CD4-positive, alpha-beta T cell treated with Interleukin-4 for 4 hours (primary cell): ENCODE results near the gene EPB41L2.
"Not testable (repeated sequence)": the region's sequence is repeated elsewhere in the genome, so short reads cannot be mapped to it uniquely, and the experiment has no call there.

Experiments
- DNase-seq: peaks from one replicate; pipeline ENCODE4 v3.0.0-alpha.2; 2020

EPB41L2 gene

DNA sequence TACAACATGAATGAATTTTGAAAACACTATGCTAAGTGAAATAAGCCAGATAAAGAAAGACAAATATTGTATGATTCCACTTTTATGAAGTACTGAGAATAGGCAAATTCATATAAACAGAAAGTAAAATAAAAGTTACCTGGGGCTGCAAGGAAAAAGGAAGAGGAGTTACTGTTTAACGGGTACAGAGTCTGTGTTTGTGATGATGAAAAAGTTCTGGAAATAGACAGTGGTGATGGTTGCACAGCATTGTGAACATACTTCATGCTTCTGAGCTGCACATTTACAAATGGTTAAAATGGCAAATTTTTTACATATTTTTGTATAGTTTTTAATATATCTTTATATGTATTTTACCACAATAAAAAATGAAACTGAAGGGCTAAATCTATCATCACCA is 29.4 kb downstream of the EPB41L2 start:
- no peak for DNase-seq

DNA sequence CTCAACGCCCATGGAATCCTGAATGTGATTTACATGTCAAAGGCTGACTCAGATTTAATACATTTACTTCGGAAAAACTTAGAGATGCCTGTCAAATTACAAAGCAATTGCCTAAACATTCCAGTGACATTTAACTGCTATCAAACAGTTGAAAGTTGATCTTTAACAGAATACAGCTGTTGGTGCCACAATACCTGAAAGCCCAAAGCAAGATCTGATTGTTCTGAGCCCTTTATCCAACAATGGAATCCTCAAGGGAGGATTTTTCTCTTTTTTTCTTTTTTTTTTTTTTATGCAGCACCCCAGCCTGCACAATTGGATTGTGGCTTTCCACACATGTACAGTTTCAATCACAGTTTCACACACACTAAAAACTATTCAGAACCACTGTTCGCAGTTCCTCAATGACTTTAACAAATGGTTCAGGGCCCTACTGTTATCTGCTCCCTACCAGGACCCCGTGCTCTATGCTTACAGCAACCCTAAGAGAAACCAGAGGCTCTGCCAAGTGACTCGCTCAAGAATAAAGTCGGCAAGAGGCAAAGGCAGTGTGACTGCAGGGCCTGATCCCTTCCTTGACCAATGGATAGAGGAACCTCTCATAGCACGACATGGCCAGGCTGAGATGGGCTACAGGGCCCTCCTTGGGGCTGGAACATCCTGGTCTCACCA is 33.3 kb downstream of the EPB41L2 start:
- DNase-seq = no peak

DNA sequence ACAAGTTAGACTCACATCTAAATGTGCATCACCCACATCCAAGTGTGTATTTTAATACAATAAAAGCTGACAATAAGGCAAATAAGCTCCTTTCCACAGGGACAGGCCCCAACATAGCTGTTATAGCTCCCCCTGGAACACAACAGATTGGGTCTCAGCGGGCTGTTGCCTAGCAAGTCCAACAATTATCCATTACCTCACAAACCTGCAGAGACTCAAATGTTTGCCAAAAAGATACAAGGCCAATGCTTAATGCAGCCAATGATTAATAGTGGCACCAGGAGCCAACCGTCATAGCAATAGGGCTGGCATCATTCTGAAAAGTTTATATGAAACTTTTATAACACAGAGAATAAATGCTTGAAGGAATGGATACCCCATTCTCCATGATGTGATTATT is 35.7 kb downstream of the EPB41L2 start:
- no peak for DNase-seq

DNA sequence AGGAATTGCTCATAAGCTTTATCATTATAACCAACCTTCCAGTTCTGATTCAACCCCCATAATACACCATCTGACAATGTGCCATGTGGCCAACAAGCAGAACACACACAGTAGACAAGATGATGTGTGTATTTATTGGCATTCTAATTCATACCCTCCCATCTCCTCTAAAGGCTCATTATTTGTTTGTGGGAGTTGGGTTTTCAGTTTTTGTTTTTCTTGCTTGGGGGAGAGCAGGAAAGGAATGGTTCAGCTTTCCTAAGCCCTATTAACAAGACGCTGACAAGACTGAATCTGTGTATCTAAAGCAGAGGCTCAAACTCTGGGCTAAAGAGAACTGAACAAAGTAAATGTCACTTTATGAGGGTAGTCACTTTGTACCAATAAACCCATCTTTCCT is 36.8 kb downstream of the EPB41L2 start:
- no peak for DNase-seq

GRCh38 chr6:131024565-131024964 is 38.5 kb downstream of the EPB41L2 start:
- DNase-seq = no peak

DNA sequence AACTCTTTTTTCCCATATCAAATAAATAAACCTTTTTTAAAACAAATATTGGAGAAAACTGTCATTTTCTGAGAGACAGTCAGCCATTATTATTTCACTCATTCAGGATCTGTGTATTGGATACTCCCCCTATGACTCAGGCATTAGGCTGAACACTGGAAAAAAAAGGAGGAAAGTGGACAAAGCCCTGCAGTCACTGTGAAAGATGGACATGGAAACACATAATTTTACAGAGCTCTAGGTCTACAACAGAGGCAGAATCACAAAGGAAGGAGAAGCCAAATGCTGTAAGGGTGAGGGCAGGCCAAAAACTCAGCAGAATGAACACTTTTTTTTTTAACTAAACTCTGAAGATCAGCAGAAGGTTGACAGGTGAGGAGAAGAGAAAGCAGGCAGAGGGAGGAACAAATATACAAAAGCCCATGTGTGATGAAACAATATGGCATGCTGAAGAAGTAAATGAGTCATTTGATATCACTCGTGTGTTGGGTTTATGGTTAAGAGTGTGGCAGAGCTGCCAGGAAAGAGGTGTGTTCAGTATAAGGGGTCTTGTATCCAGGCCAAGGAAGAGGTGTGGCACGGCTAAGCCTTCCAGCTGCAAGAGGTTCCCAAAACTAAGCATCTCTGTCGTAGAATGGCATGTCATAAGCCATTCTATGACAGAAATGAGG is 39.1 kb downstream of the EPB41L2 start:
- DNase-seq = no peak

DNA sequence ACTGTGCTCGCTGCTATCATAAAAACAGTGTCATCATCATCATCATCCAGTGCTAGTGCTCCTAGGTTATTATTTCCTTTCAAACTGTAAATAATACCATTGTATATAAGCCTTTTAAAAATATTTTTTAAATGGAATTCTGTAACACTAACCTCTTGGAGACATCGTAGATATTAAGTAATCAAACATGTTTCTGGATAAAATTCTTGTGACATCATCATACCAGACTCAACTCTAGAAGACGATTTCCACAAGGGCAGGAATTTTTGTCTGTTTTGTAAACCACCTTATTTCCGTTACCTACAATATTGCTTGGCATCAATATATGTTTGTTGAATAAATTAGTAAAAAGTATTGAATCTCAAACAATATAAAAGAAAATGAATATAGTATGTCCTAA is 40.4 kb downstream of the EPB41L2 start:
- no peak for DNase-seq

GRCh38 chr6:131017962-131018361 is 45.1 kb downstream of the EPB41L2 start:
- DNase-seq = no peak

GRCh38 chr6:131015630-131016263 is 47.3 kb downstream of the EPB41L2 start:
- DNase-seq = no peak

GRCh38 chr6:131015025-131015591 is 47.9 kb downstream of the EPB41L2 start:
- DNase-seq = no peak

GRCh38 chr6:131014080-131014776 is 48.8 kb downstream of the EPB41L2 start:
- no peak for DNase-seq

- DNase-seq = no peak
Observed at GRCh38 chr6:131013495-131013894, 49.5 kb downstream of the EPB41L2 start.

DNA sequence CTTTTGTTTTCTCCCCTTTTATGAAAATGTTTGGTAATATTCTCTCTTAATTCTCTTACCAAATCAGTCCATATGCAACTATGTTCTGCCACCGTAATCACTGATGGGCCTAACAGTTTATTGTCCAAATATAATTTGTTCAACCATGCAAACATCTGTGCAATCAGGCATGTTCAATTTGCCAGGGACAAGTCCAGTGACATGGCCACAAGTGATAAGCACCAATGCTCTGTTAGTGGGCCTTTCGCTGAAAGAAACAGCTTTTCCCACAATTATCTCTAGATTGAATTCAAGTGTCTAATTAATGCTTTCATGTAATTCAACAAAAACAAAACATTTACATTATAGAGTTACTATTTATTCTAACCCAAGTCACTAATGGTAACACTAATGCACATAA is 53.3 kb downstream of the EPB41L2 start:
- DNase-seq = no peak

- not testable (repeated sequence) for DNase-seq
Observed at GRCh38 chr6:131008965-131009364, 54.1 kb downstream of the EPB41L2 start.

- DNase-seq = not testable (repeated sequence)
Observed at GRCh38 chr6:131007964-131008363, 55.1 kb downstream of the EPB41L2 start.

- DNase-seq = no peak
Observed at GRCh38 chr6:131007286-131007685, 55.8 kb downstream of the EPB41L2 start.

DNA sequence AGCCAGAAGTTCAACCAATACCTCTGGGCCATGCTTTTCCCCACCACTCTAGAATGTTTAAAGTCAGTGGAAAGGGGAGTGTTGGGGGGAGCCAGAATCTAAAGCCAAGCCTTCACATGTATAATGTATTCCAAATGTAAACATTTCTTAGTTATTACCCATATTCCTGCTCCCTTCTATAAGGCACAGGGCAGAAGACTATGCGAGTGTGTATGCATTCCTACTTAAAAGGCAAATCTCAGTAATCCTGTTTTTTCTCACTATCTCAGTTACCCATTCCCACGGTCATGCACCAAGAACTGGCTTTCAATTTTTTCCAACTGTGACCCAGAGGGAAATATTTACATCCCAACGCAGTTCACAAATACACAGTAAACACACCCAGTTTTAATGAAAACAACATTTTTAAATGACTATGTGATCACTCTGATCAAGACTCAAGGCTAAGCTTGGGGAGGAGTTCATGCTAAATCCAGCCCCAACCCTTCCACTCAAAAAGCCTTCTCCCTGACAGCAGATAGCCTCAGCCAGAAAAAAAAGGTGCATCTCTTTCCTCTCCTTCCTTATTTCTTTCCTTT is 57.5 kb downstream of the EPB41L2 start:
- no peak for DNase-seq

DNA sequence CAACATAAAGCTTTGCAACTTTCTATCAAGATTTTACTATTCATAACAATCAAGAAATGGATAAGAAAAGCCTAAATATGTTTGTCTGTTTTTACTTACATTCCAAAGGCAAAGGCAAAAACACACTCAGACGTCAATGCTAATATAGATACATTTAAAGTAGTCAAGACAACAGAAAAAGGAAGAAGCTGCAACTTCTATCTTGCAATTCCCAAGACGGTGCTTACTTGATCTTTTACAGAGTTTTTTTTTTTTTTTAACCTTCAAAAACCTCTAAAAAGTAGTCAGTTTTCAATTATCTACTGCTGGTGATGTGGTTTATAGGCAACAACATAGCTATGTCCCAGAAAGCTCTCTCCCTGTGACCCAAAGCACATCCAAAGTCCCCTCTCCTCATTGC is 58.1 kb downstream of the EPB41L2 start:
- DNase-seq = no peak

DNA sequence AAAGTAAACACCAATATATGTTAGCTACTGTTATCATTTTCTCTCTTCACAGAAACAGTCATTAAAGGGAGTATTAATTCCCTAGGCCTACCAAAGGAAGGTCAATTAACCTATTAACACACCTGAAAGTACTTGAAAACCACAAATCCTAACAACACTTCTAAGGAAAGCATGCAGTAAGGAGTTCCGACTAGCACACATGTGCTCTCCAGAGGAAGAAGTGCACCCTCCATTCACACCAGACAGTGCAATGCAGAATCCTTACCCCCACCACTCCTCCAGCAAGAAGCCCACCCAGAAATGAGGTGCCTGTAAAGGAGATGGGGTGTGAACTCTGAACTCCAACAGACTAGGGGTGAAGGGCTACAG is 58.7 kb downstream of the EPB41L2 start:
- DNase-seq = no peak

DNA sequence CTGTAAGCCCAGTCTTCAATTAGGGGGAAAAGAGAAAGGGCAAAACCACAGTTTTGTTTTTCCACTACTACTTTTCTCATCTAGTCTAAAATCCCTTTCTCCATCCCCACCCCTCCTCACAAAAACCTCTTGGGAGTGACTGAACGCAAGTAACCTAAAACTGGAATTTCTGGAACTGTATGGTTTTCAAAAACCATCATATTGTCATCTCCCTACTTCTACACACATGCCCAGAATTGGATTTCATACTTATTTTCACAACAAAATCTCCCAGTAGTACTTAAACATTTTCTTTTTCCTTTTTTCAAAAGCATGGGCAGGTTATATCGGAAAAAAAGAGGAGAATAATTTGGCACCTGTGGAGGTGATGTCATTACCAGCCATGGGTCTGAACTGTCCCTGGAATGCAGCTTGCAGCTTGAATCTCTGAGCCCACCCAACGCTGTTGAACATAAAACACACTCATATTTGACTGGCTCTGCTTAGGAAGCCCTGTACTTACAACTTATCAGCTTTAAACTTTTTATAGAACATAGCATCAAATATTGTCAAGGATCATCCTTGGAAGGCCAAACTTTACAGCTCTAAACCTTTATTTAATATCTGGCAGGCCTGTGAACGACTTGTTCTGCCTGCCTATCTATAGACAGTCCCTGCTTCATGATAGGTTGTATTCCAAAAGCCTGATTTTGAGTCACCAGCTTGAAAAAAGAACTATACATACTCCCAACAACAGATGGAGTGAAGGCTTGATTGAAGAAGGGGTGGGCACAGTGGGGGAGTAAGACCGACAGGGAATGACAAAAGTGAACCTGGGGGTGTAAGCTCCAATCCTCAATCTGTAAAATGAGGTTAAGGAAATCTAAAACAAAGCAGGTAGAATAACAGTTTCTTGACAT is 59.3 kb downstream of the EPB41L2 start:
- DNase-seq = no peak

DNA sequence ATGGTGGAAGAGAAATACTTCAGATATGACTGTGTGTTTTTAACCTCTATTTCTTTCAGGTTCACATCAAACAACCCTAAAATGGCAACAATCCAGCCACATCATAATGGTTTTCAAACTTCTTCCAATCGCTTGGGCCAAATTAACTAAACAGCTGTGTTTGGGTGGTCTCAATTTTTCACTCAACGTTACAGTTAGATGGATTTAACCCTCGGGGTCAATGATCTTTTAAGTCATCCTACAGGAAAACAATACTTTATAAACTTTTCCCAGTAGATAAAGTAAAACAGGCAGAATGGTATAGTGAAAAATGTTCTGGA is 60.4 kb downstream of the EPB41L2 start:
- DNase-seq = no peak
